CD14-positive monocyte (primary cell): Measurements from ENCODE around the gene PARVG. TPM values are rescaled to one million over a fixed set of nuclear protein-coding genes. Genes with fewer than 3 reads are reported as not detected.

Source experiments
- DNase-seq, 3 donors: peaks; one replicate each; pipeline ENCODE4 v3.0.0-alpha.2; 2011 to 2022
- H2AFZ ChIP-seq: 2 replicates; pipeline ENCODE4 v1.6.0; 2012; ENCODE audit warnings: mild to moderate bottlenecking, low read depth, low read length, inconsistent platforms; ENCODE audit not compliant: insufficient read depth, poor library complexity, severe bottlenecking
- H3K27ac ChIP-seq, 2 donors: 1 replicate in 1 of 2; 2 replicates in 1 of 2; pipeline ENCODE4 v1.5.1; 2012 to 2013; ENCODE audit warnings: low read length in 2 of 2, control low read depth in 1 of 2, inconsistent platforms in 1 of 2, low read depth in 1 of 2, mild to moderate bottlenecking in 1 of 2
- H3K27me3 ChIP-seq, 2 donors: one replicate each; pipeline versions ENCODE4 v1.6.0 to v1.6.1; 2011 to 2013; ENCODE audit warnings: low read length in 2 of 2; ENCODE audit not compliant: control insufficient read depth in 2 of 2, insufficient read depth in 2 of 2
- H3K36me3 ChIP-seq, 2 donors: replicated peaks in 1 of 2; 1 replicate in 1 of 2; 2 replicates in 1 of 2; pipeline versions ENCODE4 v1.5.1 to v1.6.1; 2012 to 2013; ENCODE audit warnings: low read length in 2 of 2, control low read depth in 1 of 2, inconsistent platforms in 1 of 2, mild to moderate bottlenecking in 1 of 2; ENCODE audit not compliant: insufficient read depth in 2 of 2, control insufficient read depth in 1 of 2
- H3K4me1 ChIP-seq, 2 donors: 1 replicate in 1 of 2; 2 replicates in 1 of 2; pipeline versions ENCODE4 v1.5.1 to v1.6.1; 2012 to 2013; ENCODE audit warnings: low read length in 2 of 2, control low read depth in 1 of 2, inconsistent platforms in 1 of 2, mild to moderate bottlenecking in 1 of 2, moderate library complexity in 1 of 2; ENCODE audit not compliant: insufficient read depth in 2 of 2, control insufficient read depth in 1 of 2
- H3K4me2 ChIP-seq: replicated peaks from 2 replicates; pipeline ENCODE3; 2012; ENCODE audit warnings: low read length, moderate library complexity, mild to moderate bottlenecking; ENCODE audit not compliant: poor library complexity, severe bottlenecking; ENCODE audit errors: extremely low read depth
- H3K4me3 ChIP-seq, 3 experiments: fragments of 200-600 bp in 1 of 3; sonication (generic) in 1 of 3; replicated peaks in 1 of 3; 1 replicate in 2 of 3; 2 replicates in 1 of 3; pipeline ENCODE4 v1.5.1; 2011 to 2013; ENCODE audit warnings: low read length in 3 of 3, mild to moderate bottlenecking in 3 of 3, control low read depth in 2 of 3, low read depth in 2 of 3, inconsistent platforms in 1 of 3, moderate library complexity in 1 of 3
- H3K79me2 ChIP-seq: 2 replicates; pipeline ENCODE4 v1.6.0; 2012; ENCODE audit warnings: mild to moderate bottlenecking, control low read depth, inconsistent platforms, low read length, moderate library complexity; ENCODE audit not compliant: insufficient read depth
- H3K9ac ChIP-seq: 2 replicates; pipeline ENCODE4 v1.6.0; 2017; ENCODE audit warnings: low read length, mild to moderate bottlenecking; ENCODE audit not compliant: insufficient read depth, poor library complexity, severe bottlenecking
- H3K9me3 ChIP-seq, 2 donors: replicated peaks in 1 of 2; 1 replicate in 1 of 2; 2 replicates in 1 of 2; pipeline versions ENCODE4 v1.5.1 to v1.6.1; 2012 to 2013; ENCODE audit warnings: low read length in 2 of 2, control low read depth in 1 of 2; ENCODE audit not compliant: control insufficient read depth in 1 of 2, insufficient read depth in 1 of 2
- H4K20me1 ChIP-seq: 2 replicates; pipeline ENCODE4 v1.6.0; 2012; ENCODE audit warnings: mild to moderate bottlenecking, low read length, control low read depth, moderate library complexity; ENCODE audit not compliant: insufficient read depth
- H3K27ac Mint-ChIP-seq, 7 donors: one replicate each; pipeline ENCODE4 v1.8.0; 2020; ENCODE audit warnings: mild to moderate bottlenecking in 7 of 7, mixed read lengths in 7 of 7, moderate library complexity in 6 of 7, inconsistent platforms in 2 of 7
- H3K27me3 Mint-ChIP-seq, 3 donors: one replicate each; pipeline ENCODE4 v1.8.0; 2021 to 2022; ENCODE audit warnings: low read depth in 3 of 3, mild to moderate bottlenecking in 3 of 3, mixed read lengths in 3 of 3, moderate library complexity in 3 of 3, inconsistent platforms in 1 of 3
- H3K36me3 Mint-ChIP-seq, 2 donors: one replicate each; pipeline ENCODE4 v1.8.0; 2020; ENCODE audit warnings: mixed read lengths in 2 of 2, inconsistent platforms in 1 of 2, mild to moderate bottlenecking in 1 of 2
- H3K4me1 Mint-ChIP-seq: one replicate; pipeline ENCODE4 v1.8.0; 2020; ENCODE audit warnings: mild to moderate bottlenecking, mixed read lengths
- H3K4me3 Mint-ChIP-seq, 2 donors: one replicate each; pipeline ENCODE4 v1.8.0; 2020; ENCODE audit warnings: mild to moderate bottlenecking in 2 of 2, mixed read lengths in 2 of 2, moderate library complexity in 1 of 2
- H3K9me3 Mint-ChIP-seq, 7 donors: one replicate each; pipeline ENCODE4 v1.8.0; 2020 to 2022; ENCODE audit warnings: mixed read lengths in 7 of 7, mild to moderate bottlenecking in 6 of 7, moderate library complexity in 6 of 7, inconsistent platforms in 2 of 7
- WGBS: methylation state at CpG from one replicate; pipeline ENCODE4 v1.1.5; 2013; ENCODE audit warnings: missing lambda C conversion rate; ENCODE audit not compliant: insufficient coverage; 5-methylcytosine and 5-hydroxymethylcytosine counted together
- intact Hi-C, 2 donors: fragments of 100-400 bp; cut with micrococcal nuclease; formaldehyde crosslinking; loops; one replicate each; pipeline versions ENCODE4 v1.15.0 to v1.15.1; 2023
- polyA plus RNA-seq, 3 donors: library from polyadenylated mRNA; depleted of rRNA in 1 of 3; unstranded in 2 of 3; stranded (reverse) in 1 of 3; fragments of 300-500 nt in 2 of 3; fragments of >200 nt in 1 of 3; fragmentation: Illumina TruSeq in 2 of 3; gene quantifications; 1 replicate in 2 of 3; 2 replicates in 1 of 3; pipeline ENCODE4 v1.2.3, GENCODE V29; 2012 to 2021
- TF ChIP-seq, protein P1 (sequence below): fragments of 200-600 bp; IDR thresholded peaks from one replicate; pipeline ENCODE4 v1.8.0; 2022; ENCODE audit warnings: antibody characterized with exemption, mild to moderate bottlenecking

PARVG gene
- polyA plus RNA-seq, 3 donors = 169 to 577 (median 190) TPM

DNA sequence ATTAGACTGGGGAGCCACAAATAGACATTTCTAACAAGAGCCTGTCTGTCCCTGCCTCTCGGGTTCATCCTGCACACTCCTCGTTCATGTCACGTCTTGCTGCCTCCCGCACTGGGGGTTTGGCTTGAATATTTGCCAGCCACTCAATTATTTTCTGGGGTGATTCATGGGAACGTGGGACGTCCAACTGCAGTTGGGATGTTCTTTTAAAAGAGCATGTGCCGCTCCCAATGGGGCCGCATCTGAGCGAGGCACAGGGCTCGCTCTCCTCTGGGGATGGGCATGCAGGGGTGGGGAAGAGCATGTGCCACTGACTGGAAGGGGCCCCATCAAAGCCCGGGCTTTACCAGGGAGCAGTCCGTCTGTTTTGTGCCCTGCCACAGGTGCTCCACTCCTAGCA, 43.4 kb downstream of the PARVG start:
- Mint-ChIP-seq H3K27ac (no peak overlapping the region), H3K4me1 (no peaks in the 10 kb centered on the region), H3K36me3 (no peaks in the 10 kb centered on the region), H3K4me3 (no peak overlapping the region), H3K9me3 (peaks cover 0 to 14% (median 13%) of the 10 kb centered on the region in 7 donors), H3K27me3 (peaks cover 7 to 22% (median 17%) of the 10 kb centered on the region in 3 donors)
- Histone ChIP-seq H3K4me1 (no peaks in the 10 kb centered on the region), H2AFZ (no peak overlapping the region), H3K27ac (no peak overlapping the region), H4K20me1 (no peaks in the 10 kb centered on the region), H3K27me3 (no peaks in the 10 kb centered on the region), H3K36me3 (no peaks in the 10 kb centered on the region), H3K4me2 (no peak overlapping the region), H3K79me2 (no peaks in the 10 kb centered on the region), H3K4me3 (no peak overlapping the region), H3K9ac (no peak overlapping the region), H3K9me3 (peaks cover 7% of the 10 kb centered on the region in 2 donors)
- intact Hi-C loops = no loop called here
- TF ChIP-seq, protein P1, sequence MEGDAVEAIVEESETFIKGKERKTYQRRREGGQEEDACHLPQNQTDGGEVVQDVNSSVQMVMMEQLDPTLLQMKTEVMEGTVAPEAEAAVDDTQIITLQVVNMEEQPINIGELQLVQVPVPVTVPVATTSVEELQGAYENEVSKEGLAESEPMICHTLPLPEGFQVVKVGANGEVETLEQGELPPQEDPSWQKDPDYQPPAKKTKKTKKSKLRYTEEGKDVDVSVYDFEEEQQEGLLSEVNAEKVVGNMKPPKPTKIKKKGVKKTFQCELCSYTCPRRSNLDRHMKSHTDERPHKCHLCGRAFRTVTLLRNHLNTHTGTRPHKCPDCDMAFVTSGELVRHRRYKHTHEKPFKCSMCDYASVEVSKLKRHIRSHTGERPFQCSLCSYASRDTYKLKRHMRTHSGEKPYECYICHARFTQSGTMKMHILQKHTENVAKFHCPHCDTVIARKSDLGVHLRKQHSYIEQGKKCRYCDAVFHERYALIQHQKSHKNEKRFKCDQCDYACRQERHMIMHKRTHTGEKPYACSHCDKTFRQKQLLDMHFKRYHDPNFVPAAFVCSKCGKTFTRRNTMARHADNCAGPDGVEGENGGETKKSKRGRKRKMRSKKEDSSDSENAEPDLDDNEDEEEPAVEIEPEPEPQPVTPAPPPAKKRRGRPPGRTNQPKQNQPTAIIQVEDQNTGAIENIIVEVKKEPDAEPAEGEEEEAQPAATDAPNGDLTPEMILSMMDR = no peak
- DNase-seq = no peak
- WGBS = 81% methylated on average over 10 of the region's 12 CpGs

GRCh38 chr22:44225091-44225689, 44.5 kb downstream of the PARVG start:
- intact Hi-C loops = no loop called here
- H3K9ac ChIP-seq = no peak overlapping the region
- Mint-ChIP-seq H3K27me3 (peaks cover 7 to 21% (median 17%) of the 10 kb centered on the region in 3 donors), H3K27ac (no peak overlapping the region), H3K4me3 (no peak overlapping the region), H3K9me3 (peaks cover 0 to 22% (median 18%) of the 10 kb centered on the region in 7 donors), H3K36me3 (no peaks in the 10 kb centered on the region), H3K4me1 (no peaks in the 10 kb centered on the region)
- H3K79me2 ChIP-seq = no peaks in the 10 kb centered on the region
- no peak overlapping the region for H3K4me3 ChIP-seq
- H2AFZ ChIP-seq = no peak overlapping the region
- H3K4me1 ChIP-seq = no peaks in the 10 kb centered on the region
- H3K27me3 ChIP-seq = no peaks in the 10 kb centered on the region
- DNase-seq = no peak
- TF ChIP-seq, protein P1 = no peak
- H4K20me1 ChIP-seq = no peaks in the 10 kb centered on the region
- no peak overlapping the region for H3K27ac ChIP-seq
- H3K4me2 ChIP-seq = no peak overlapping the region
- H3K36me3 ChIP-seq = no peaks in the 10 kb centered on the region
- peaks cover 7 to 10% of the 10 kb centered on the region in 2 donors for H3K9me3 ChIP-seq
- WGBS = 89% methylated on average over 10 of the region's 11 CpGs
